GM12878 (cell line): ENCODE measurements around the gene GSS.

ENCODE experiments used
- CEBPZ ChIP-seq: fragments of 150-350 bp; IDR thresholded peaks from 2 replicates; pipeline ENCODE4 v1.6.1; 2016; ENCODE audit warnings: low read depth, low read length
- SUZ12 ChIP-seq: fragments of 200-600 bp; sonication (generic); IDR thresholded peaks from one replicate; pipeline ENCODE4 v1.6.1; 2018; ENCODE audit warnings: antibody characterized with exemption, mild to moderate bottlenecking; ENCODE audit not compliant: unreplicated experiment
- ZBTB33 ChIP-seq: fragments of 450-650 bp; IDR thresholded peaks from 2 replicates; pipeline ENCODE4 v1.6.1; 2017; ENCODE audit warnings: mild to moderate bottlenecking
- ZNF274 ChIP-seq: IDR thresholded peaks from one replicate; pipeline ENCODE4 v1.8.0; 2011; ENCODE audit not compliant: insufficient read length, insufficient read depth

GRCh38 chr20:34892671-34893070 lies 62.9 kb downstream of the GSS start:
- TF ChIP-seq CEBPZ = no peak
- TF ChIP-seq ZBTB33 = no peak
- no peak for TF ChIP-seq ZNF274
- TF ChIP-seq SUZ12 = no peak
